ENCODE results near the gene FAM83E.
A peak's percentile ranks its signal among the peaks of the same experiment; 100 is the strongest.

The FAM83E gene

DNA sequence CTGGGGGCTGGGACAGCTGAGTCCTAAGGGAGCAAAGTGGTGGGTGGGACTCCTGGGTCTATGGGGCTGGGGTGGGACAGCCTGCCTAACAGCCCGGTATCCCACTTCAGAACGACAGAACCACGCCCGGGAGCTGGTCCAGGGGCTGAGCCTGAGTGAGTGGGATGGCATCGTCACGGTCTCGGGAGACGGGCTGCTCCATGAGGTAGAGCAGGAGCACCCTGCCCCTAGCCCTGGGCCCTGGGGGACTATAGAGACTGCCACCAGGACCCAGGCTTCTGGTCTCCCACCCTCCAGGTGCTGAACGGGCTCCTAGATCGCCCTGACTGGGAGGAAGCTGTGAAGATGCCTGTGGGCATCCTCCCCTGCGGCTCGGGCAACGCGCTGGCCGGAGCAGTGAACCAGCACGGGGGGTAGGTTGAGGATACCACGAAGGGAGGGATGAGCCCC, 13.0 kb upstream of the FAM83E start:
- DNase-seq: no peak

GRCh38 chr19:48627201-48627864, 12.5 kb upstream of the FAM83E start:
- DNase-seq: no peak

DNA sequence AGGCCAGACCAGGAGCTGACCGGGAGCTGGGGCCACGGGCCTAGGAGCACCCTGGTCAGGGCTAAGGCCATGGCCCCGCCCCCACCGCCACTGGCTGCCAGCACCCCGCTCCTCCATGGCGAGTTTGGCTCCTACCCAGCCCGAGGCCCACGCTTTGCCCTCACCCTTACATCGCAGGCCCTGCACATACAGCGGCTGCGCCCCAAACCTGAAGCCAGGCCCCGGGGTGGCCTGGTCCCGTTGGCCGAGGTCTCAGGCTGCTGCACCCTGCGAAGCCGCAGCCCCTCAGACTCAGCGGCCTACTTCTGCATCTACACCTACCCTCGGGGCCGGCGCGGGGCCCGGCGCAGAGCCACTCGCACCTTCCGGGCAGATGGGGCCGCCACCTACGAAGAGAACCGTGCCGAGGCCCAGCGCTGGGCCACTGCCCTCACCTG, 11.0 kb upstream of the FAM83E start:
- DNase-seq: no peak

DNA sequence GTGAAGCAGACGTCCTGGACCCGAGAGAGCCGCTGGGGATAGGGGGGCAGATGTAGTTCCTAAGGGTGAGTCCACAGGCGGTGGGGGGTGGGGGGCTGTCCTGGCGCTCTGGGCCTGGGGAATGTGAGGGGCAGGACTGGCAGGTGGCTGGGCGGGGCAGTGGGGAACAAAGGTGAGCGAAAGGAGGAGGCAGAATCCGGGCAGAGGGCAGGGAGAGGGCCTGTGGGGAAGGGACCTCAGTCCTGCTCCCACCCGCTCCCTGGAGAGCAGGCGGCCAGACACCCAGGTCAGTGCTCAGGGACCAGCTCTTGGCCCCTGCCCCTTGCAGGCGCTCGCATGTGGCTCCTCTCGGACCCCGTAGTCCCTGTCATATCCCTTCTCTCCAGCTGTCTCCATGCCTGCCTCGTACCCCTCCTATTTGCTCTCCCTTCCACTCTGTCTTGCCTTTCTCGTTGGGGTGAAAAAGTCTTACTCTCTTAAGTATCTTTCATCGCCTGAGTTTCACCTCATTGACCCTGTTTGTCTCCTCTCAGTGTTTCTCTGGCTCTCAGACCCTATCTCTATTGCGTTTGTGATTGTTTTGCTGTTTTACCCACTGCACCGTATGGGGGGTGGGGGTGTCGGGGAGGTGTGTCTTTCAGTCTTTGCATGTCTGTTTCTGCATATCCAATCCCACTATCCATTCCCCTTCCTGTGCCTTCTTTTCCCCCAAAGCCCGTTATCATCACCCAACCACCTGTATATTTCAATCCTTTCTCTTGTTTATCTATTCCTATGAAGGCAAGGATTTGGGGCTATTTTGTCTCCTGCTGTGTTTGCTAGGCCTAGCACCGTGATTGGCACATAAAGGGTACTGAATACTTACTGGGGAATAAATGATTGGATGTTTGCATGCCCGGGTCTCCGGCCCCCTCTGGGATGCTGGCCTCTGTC, 10.2 kb upstream of the FAM83E start:
- no peak for DNase-seq

GRCh38 chr19:48624067-48624594, 9.3 kb upstream of the FAM83E start:
- DNase-seq: peak; percentile 98

DNA sequence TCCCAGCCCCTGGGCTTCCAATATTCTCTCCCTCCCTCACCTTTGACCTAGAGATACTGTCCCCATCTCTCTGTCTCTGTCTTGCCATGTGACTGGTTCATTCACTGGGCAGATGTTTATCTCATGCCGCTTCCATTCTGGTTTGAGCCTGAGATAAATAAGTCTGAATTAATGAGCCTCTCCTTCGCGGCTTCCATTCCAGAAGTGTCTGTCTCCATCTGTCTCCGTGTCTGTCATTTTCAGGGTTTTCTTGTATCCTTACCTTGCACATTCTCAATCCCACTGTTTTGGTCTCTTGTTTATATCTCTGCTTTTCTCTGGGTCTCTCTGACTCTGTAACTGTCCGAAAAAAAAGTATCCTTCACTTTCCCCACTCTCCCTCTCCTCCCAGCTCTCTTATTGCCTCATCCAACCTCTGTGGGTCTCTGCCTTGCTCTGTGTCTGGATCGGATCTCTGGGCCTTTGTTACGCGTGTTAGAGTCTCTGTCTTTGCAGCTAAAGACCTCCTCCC, 8.7 kb upstream of the FAM83E start:
- DNase-seq: no peak

GRCh38 chr19:48619692-48620585, 5.1 kb upstream of the FAM83E start:
- no peak for DNase-seq

- DNase-seq: peak; percentile 100
These were observed 4.2 kb upstream of the FAM83E start, which contains the start of the genes RPL18 and SPHK2 for GRCh38 chr19:48618916-48619691. RPL18 (minus strand) TSS chr19:48619178; CDS start chr19:48619143, 35 bp downstream. SPHK2 (plus strand) TSS chr19:48619506; CDS start chr19:48620515, 1,009 bp downstream.

DNA sequence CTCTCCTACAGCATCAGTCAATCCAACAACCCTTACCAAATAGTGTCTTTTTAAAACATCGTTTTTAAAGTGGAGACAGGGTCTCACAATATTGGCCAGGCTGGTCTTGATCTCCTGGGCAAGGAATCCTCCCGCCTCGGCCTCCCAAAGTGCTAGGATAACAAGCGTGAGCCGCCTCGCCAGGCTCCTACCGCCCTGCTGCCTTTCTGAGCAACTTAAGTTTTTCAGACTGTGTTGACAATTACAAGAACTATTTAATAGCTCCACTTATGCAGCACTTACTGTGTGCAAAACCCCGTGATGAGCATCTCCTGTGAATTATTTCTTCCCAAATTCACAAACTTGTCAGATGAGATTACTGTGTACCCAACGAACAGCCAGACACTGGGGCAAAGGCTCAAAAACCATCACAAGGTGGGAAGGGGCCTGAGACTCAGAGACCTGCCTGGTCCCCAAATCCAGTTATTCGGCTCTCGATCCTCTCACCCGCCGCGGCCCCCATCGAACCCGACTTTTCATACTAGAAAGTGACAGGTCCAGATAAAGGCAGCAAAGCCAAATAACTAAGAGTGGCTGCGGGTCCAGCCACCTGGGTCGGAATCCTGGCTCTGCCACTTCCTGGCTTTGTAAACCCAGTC, 3.5 kb upstream of the FAM83E start:
- no peak for DNase-seq

- no peak for DNase-seq
These were observed 2.5 kb upstream of the FAM83E start for GRCh38 chr19:48617146-48617937.

DNA sequence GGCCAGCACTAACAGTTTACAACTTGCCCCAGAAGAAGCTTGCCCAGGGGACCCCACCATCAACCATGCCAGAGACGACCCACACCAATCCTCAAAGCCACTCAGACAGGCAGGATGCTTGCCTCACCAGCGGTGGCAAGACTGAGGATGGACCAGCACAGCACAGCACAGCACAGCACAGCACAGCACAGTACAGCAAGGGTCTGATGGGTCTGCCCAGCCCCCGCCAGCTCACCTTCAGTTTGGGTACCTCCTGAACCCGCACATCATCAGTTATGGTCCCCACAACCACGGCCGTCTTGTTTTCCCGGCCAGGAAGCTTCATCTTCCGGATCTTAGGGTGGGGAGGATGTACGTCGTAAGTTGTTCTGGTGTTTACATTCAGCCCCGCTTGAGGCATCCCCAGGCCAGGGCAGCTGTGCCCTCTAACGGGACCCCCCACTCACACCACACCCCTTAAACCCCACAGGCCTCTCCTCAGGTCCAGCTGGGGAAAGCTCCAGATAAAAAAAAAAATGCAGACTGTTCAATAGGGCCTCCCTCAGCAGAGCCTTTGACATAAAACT, 1.7 kb upstream of the FAM83E start:
- DNase-seq: no peak

DNA sequence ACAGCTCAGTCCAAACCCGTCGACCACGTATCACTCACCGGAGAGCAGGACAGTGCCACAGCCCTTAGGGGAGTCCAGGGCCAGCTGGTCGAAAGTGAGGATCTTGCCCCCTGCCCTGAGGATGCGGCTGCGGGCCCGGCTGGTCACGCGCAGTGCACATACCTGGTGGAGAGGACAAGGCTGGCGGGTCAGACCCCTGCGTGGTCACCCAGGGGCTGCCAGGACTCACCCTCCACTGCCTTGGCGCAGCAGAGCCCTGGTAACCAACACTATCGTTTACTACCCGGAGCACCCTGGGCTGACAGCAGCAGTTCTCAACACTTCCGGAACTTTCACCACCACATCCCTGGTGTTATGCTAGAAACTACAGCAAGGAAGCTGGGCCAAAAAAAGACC, 1.2 kb upstream of the FAM83E start:
- no peak for DNase-seq

DNA sequence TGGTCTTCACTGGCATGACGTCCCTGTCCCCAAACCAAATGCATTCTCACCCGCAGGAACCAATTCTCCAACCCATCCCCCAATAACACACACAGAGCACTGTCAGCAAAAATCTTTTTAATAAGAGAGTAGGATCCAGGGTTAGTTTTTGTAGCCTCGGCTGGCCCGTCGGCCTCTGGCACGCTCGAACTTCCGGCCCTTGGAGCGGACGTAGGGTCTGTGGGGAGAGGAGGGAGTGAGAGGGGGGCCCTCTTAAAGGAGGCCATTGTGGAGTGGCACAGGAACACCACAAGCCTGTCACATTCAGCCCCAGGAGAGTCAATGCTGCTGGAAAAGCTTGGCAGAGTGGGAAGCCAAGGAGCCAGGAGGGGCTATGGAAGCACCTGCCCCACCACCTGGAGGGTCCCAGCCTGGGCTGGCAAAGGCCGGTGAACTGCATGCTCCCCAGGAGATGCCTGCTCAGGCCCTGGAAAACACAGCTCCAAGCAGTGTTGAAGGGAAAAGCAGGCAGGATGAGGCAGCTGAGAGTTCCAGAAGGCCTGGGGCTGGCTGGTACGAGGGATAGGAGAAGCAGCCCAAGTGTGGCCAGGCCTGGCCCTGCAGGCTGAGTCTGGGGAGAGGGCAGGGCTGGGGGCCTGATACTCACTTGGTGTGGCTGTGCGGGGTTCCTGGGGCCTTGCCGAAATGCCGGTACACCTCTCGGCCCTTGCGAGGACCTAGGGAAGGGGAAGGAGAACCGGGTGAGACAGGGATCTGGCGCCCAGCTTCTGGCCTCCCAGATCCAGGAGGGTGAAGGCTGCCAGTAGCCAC, 560 bp upstream of the FAM83E start:
- no peak for DNase-seq

- DNase-seq: no peak
These were observed 932 bp downstream of the FAM83E start for GRCh38 chr19:48613852-48614435.

DNA sequence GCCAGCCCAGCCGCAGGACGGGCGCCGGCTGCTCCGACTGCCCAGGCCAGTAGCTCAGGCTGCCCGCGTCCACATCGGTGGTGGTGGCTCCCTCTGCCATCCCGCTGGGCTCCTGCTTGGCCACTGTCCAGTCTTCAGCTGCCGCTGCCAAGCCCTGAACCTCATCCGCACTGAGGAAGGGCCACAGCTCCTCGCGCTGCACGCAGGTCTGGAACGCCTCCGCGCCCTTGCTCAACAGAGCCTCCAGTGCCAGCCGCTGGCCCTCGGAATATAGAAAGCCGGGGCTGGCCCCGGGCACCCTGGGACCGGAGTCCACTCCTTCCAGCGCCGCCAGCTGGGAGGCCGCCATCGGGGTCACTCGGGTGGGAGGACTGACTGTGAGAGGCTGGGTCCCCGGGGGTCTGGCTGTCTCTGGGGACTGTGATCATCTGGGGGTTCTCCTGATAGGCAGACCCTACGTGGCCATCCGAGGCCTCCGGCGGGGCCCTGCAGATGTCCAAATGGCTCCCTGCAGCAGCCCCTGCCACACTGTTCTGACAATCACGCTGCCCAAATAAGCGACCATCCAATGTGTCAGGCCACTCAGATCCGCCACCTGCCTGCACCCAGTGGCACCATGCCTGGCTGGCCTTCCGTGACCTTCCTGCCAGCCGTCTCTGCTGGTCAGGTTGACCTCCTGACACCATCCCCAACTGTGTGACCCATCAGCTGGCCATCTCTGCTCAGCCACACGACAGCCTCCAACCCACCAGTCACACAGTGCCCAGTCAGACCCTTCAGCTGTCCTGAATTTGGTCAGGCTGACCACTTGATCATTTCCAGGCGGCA, 1.6 kb downstream of the FAM83E start:
- no peak for DNase-seq

DNA sequence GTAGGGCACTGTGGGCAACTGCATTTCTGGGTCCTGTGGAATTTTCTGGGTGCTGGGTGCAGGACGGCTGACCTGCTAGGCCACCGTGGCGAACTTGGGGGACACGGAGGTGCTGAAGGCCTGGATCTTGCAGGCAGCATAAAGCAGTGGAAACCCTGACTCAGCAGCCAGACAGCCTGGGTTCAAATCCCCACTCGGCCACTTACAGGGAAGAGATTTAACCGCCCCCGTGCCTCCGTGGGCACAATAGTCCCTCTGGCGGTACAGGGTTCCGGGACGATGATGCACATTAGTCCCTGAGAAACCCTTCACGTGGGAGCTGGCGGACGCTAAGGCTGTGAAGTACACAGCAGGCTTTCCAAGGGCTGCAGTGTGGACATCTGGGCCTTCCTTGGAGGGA, 3.0 kb downstream of the FAM83E start:
- no peak for DNase-seq

GRCh38 chr19:48609571-48610108, 5.2 kb downstream of the FAM83E start:
- no peak for DNase-seq
